Measurements from ENCODE around the gene CALD1.

The CALD1 gene

DNA sequence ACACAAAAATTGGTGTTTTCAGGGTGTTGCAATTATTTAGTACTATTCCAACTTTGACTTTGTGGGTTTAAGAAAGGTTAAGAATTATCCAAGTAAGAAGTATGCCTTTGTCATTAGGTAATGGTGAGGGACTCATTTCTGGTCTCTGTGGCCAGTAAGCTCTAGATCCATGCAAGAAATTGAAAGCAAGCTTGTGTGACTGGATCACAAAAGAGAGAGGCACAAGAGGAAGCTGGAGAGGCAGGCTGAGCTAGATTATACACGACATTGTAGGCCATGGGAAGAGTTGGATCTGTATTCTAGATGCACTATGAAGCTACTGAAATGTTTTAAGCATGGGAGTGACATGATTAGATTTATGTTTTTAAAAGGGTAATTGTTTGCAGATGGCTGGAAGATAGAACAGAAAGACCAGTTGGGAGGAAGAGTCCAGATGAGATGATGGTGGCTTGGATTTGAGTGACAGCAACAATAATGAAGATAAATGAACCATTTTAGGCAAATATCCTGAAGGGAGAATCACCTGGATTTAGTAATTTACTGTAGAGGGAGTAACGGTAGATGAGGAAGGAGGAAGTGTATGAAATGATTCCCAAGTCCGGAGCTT is 50.0 kb downstream of the CALD1 start:
- DNase-seq = no peak

DNA sequence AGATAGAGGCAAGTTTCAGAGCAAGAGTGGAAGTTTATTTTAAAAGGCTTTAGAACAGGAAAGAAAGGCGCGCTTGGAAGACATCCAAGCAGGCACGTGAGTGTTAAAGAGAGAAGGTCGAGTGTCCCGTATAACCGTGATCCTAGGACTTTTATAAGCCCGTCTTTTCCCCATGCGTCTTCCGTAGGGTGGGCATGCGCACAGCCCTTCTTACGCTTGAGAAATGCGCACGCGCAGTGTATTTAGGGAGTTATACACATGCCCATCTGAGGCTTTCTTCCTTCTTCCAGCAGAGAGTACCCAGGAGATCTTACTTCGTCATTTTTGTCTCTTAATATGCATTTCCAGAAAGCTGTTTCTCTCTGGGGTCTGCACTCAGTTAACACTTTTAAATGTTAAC is 52.4 kb downstream of the CALD1 start:
- no peak for DNase-seq

DNA sequence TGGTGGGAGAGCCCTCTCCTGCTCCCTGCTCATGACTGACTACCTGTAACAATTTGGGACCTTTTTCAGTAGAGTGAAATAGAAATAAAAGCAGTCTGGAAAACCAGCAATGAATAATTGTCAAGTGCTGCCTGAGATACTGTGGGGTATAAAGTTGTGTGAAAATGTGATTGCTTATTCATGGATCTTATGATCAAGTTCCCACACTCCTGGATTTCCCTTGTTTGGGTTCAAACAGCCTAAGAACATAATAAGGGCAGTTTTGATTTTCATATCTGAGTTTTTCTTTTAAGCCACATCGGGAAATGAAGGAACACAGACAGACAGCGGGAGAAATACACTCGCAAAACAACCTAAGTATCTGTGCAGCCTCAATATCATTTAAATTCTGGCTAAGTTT is 52.9 kb downstream of the CALD1 start:
- DNase-seq = no peak

DNA sequence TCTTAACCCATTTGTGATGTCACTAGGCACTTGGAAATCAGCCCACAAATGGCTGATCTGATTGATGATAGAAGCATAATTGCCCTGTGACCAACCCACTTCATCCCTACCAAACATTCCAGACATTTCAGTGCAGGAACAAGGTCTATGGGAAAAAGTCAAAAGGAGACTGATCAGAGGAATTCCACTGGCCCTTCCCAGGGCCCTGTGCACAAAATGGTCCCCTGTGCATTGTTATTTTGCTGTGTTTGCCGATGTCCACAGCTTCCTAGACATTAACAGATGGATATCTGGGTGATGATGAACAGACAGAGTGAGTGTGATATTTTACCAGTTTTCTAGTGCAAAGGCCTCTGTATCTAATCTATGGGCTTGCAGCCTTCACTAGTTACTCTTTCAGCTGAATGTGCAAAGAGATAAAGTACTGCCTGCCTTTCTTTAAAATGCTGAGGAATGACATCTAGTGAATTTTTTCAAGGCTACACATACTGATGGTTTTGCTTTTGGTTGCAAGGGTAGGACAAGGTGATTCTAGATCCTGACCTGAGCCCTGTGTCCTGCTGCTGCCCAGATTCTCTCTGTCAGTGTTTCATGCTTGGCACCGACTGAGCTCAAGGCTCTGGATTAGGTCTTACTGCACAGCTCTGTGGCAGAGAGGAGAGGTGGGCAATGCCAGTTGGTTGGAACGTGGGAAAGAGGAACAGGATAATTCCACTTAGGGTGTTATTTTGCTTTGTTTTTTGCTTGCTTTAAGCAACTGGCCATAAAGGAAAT is 55.4 kb downstream of the CALD1 start:
- no peak for DNase-seq

DNA sequence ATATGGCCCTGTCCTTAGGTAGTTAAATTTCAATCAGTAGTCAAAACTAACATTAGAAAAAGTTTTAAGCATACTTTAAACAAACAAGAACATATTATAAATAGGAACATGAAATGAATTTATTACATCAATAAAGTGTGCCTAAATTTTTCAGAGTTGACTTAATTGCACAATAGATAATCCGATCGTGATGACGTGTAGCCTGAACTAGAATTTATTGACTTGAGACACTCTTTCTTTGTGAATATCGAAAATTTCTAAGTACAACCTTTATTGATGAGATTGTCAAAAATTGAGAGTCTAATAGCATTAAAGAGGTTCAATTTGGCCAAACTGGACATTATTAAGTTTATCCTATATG is 56.0 kb downstream of the CALD1 start:
- no peak for DNase-seq

DNA sequence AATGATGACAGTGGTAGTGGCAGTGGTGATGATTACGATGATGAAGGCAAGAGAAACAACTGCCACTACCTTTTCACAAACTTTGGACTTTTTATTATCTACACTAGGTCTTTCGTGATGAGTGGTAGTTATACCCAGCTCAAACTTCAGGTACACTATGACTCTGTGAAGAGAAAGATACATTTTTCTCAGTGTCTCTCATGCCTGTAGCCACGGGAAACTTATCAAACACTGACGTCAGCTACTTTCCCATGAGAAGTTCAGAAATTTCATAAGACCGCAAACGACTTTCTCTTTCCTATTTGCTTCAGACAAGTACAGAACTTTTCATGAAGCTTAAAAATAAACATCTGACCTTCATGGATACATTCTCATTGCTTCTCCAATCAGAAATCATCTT is 57.0 kb downstream of the CALD1 start:
- DNase-seq = no peak

DNA sequence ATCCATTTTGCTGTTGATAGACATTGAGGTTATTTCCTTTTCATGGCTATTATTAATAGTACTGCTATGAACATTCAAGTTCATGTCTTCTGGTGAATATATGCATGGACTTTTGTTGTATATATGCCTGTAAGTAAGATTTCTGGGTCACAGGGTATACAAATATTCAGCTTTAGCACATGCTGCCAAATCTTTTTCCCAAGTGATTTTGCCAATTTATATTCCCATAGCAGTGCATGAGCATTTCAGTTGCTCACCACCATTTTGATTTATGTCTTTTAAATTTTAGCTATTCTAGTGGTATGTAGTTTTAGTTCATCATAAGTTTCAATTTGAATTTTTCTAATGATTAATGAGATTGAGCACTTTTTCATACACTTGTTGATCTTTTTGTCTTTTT is 59.9 kb downstream of the CALD1 start:
- no peak for DNase-seq

DNA sequence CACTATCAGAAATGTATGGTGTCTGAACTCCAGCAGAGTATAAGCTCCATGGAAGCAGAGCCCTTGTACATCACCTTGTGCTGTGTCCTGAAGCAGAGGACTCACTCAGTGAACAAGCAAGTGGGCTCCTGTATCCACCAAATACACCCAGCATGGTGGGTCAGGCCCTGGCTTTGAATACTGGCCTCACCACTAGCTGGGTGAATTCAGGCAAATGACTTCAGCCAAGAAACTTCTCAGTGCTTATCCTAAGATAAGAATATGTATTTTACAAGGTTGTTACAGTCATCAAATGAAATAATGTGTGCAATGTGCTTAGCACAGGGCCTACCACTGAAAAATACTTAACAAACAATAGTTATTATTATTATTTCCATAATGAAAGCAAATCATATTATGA is 62.6 kb downstream of the CALD1 start:
- DNase-seq = no peak

DNA sequence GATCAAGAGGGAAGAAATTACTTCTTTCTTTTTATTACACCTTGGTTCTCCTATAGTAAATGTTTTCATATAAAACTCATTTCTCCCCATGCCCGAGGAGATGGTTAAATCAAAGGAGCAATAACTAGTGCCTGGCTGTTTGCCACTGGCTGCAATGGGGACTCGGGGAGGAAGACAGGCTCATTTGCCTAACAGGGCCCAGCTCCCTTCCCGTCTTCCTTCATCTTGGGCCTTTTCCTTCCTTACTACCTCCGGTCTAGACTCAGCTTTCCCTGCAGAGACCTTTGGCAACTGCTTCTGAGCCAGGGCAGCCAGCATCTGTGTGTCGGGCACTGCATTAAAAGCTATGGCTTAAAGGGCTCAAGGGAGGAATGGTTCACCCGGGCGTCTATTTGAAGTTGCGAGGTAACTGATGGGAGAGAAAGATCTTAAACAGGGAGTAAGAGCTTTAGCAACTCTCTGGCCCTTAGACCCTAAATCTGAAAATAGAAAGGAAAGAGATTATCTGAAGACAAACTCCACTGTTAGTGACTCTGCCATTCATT is 63.5 kb downstream of the CALD1 start:
- DNase-seq = no peak

DNA sequence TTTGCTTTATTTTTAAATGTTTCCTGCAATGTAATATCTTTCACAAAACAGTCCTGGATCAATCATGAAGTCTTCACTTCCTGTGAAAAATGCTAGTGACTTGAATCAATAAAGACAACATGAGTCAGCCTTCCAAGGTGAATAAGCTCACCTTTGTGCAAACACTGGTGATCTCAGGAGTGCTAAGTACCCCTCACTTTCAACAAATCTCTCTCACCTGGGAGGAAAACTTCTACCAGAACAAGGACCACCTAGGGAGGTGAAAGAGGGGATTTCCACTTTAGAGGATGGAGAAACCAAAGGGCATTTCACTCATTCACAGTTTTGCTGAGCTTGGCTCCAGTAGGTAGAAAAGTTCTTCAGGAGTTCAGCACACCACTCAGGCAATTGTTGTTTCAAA is 64.8 kb downstream of the CALD1 start:
- no peak for DNase-seq

DNA sequence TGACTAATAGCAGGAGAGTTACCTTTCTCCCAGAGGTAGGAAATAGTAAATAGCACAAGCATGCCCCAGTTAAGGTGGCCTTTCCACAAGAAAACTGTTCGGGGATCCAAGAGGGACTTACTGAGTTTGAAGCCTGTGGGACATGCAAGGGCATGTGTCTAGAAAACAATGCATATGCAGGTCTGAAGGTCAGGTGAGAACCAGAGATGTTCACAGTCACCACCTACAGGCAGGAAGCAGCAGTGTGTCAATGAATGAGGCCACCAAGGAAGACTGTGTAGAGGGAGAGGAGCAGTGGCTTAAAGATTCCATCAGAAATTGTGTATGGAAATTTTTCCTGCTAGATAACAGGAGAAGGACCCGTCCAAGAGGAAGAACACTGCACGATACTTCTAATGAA is 66.0 kb downstream of the CALD1 start:
- DNase-seq = no peak

DNA sequence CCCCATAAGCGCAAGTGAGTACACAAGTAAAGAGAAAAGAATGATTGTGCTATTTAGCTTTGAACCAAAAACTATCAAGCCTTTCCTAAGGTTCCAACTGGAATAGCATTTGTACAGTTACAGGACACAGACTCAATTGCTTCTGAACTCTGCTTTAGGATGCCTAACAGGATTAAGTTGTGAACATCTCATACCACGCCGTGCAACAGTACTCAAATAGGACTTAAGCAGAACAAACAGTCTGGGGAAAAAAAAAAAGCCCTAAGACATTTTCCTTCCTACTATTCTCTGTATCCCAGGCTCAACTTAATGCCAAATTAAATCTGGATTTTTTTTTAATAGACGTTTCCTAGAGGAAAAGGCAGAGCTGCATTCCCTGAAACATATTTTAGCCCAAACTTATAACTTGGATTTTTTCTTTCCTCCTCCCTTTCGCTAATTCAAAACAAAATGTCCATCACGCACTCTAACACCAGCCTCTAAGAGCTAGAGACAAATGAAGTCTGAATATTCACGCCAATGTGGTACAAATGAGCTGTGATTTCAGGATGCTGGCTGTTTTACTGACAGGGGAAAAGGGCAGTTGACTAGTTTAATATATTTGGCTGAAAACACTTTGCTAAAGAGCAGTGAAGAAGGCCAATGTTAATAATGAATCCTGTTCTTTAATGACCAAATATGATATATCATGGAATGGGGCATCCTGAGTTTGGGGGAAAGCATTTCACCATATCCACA is 68.6 kb downstream of the CALD1 start:
- DNase-seq = no peak

DNA sequence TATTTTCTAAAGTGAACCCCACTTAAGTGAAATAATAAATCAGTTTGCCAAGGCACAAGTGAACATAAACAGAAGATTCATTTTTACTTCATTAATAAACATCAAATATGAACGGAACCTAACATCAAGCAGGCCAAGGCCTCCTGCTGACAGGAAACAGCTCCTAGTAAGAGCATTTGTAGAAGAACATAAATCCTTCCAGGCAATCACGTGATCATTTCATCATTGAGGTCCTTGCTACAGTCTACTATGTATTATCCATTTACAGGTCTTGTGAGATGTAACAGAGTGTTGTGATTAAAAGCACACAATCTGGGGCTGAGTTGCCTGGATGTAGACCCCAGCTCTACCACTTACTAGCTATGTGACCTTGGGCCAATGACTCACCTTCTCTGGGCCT is 70.6 kb downstream of the CALD1 start:
- DNase-seq = no peak

DNA sequence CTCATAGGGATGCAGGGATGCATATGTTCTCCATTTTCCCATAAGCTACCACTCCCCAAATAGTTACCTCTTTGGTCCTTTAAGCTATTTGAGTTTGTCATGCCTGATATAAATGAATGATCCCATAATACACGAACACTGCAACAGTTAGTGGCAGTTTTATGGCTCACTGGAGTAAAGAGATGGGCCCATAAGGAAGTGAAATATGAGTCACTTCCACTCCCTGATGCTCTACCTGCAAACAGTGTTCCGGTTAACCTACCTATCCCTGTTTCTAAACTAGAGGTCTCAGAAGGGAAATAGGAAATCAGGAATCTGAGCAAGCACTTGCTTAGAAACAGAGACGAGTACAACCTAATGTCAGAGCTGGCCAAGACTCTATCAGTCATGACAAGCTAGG is 71.7 kb downstream of the CALD1 start:
- no peak for DNase-seq

DNA sequence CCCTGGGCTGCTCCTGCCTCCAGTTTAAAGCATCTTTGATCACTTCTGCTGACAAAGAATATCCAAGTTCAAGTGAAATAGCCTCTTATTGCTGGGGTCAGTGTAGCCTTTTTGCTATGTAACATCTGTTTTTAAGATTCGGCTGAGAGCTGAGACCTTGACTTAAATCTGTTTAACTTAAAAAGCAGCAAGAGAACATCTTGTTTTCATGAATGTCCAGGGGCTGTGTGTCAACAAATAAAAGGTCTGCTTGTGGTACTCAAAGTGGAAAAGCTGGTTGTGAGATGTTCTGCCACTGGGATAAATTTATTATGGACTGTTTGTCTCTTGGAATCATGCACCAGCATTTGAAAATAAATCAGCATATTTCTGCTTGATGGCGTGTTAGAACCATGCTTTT is 73.2 kb downstream of the CALD1 start:
- DNase-seq = no peak

DNA sequence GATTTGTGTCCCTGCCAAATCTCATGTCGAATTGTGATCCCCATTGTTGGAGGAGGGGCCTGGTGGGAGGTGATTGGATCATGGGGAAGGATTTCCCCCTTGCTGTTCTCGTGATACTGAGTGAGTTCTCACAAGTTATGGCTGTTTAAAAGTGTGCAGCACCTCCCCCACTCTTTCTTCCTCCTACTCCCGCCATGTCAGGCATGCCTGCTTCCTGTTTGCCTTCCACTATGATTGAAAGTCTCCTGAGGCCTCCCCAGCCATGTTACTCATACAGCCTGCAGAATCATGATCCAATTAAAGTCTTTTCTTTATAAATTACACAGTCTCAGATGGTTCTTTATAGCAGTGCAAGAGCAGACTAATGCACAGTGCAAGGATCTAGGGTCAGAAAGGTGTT is 75.4 kb downstream of the CALD1 start:
- DNase-seq = no peak

DNA sequence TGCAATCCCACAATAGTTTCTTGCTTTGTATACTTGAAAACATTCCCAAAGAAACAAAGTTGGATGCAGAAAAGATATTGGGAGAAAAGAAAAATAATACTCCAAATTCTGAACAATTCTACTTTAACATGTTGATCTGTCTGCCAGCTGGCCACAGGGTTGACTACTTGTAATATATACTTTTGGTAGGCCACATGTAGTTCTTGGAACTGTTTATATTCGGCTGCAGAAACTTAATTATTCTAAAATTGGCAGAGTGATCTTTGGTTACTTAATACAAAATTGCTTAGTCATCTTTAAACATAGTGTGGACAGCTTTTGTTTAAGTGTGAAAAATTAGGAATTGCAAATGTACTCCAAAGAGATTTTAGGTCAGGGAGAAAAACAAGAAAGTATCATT is 76.0 kb downstream of the CALD1 start:
- DNase-seq = no peak

DNA sequence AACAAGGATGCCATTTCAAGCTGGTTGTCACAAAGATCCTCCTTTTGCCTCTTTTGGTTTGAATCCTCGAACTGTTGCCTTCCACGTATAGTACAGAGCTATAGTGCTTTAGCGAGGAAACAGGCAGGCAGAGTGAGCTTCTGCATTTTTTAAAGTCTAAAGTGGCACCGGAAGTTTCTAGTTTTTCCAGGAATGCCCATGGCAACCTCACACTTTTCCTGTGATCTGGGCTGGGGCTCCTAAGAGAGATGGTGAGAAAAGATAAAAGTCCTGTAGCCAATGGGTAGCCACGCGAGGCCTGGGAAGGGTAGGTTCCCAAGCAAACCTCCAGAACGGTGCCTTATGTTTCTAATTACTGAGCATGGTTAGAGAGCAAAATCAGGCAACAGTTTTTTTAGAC is 76.7 kb downstream of the CALD1 start:
- DNase-seq = no peak

DNA sequence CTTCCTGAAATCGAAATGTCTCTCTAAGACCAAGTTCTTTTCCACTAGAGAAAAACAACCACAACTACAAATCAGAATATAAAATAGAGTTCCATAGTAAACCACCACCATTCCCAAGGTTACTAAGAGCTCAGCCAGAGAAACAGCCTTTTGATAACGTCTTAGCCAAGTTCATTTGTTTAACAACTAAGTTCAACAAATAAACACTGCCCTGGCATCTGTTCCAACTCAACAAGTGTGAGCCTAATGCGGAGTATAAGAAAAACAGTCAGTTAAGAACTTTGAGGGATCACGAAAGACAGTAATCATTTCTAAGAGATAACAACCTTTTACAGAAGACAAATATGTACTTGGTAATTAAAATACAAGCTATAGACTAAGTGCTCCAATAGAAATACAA is 77.3 kb downstream of the CALD1 start:
- no peak for DNase-seq

DNA sequence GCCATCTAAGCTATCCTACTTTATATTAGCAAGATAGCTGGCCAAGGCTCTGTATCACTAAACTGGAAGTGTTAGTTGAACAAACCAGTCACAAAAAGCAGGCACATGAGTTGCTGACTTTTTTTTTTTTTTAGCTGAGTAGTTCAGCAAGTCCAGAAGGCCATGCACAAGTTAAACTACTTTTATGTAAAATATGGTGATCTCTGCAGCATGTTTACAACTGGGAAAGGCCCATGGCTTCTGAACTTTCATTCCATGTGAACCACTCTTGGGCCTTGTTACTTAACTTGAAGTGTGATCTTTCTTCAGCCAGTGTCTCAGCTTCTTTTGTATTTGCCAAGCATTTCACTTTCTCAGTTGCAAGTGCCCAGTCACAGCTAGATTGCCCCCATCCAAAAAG is 78.5 kb downstream of the CALD1 start:
- DNase-seq = no peak

DNA sequence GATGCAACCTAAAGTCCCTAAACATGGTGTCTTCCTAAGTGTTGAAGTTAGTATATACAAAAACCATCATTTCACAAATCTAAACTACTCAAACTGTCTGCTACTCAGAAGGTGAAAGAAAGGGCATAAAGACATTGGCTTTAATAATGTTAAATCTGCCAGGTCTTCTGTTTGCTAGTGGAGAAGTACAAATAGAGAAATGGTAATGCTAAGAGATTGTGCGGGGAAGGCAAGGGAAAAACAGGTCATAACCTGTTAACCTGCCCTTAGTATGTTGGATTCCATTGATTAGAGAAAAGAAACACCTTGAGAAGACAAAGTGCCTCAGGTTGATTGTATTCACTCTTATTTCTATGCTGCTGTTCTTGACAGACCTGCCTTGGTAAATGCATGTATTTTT is 80.3 kb downstream of the CALD1 start:
- no peak for DNase-seq

DNA sequence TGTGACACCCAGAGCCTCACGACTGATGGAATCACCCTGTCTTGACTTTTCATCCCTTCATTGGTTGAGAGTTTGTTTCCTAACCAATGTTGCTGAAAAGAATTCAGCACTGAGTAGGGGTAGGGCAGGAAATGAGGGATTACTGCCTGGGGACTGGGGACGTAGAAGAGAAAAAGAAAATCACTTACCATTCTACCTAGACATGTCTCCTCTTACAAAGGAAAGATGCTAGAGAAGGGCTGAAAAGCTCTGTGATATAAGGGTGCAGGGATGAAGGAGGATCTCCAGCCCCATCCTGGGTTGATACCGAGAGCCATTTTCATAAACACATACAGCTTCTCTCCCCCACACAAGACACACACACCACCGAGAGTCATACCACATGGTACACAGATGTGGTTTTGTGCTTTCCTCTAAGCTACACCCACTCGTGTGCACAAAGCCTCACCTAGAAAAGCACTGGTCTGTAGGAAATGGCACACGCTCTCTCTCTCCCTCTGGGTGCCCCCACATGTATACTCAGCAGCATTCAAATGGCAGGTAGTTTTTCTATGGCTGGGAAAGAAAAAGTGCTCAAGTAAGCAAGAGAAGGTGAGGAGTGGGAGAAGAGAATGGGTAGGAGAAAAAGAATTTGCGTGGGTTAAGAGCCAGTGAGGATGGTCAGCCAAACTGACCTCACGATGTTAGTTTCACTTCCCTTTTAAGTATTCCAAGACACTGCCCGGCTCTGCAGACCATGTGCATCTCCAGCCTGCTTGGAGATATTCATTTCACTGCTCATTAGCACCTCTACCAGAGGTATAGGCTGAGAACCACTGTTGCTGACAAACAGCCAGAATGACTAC is 85.8 kb downstream of the CALD1 start:
- no peak for DNase-seq

DNA sequence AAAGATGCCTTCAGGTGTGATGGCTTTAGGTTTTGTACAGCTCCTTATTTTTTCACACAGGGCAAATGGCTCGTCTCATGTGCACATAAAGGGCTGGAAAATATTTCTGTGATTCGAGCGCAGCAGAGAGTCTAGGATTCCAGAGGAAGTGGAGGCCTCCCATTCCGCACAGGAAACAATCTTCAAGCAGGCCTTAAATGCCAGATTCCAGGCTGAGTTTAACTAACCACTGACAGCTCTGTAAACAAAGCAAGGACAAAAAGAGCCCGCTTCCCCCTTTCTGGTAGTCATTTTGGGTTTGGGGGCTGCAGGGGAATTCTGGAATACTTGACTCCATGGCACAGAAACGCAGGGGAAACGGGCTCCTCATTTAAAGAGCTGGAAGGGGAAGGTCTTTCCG is 87.2 kb downstream of the CALD1 start:
- DNase-seq = no peak
